Measurements from ENCODE around the gene MAPK13.

MAPK13 gene

DNA sequence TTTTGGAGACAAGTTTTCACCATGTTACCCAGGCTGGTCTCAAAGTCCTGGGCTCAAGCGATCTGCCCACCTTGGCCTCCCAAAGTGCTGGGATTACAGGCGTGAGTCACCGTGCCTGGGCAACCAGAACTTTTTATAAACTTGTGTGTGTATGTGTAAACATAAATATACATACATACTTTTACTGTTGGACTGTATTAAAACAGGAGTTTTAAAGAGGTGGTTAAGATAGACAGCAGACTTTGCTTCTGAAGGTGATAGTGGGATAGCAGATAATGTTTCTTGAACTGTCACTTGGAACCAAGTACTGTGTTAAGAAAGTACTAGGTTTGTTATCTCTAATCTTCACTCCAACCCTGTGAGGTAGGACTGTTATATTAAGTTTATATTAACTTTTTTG is 28.6 kb upstream of the MAPK13 start:
- Histone ChIP-seq H3K9ac (ENCODE audit: low read length) (no peak overlapping the region), H3K36me3 (ENCODE audit: control insufficient read depth, insufficient read depth, low read length) (peaks cover 7% of the 10 kb centered on the region), H3K9me3 (ENCODE audit: control insufficient read depth, low read length) (no peaks in the 10 kb centered on the region), H3K4me3 (ENCODE audit: low read length) (no peak overlapping the region), H3K27me3 (ENCODE audit: control insufficient read depth, insufficient read depth, low read length) (no peaks in the 10 kb centered on the region), H3K4me1 (ENCODE audit: control insufficient read depth, insufficient read depth, low read length) (peaks cover 8% of the 10 kb centered on the region)

DNA sequence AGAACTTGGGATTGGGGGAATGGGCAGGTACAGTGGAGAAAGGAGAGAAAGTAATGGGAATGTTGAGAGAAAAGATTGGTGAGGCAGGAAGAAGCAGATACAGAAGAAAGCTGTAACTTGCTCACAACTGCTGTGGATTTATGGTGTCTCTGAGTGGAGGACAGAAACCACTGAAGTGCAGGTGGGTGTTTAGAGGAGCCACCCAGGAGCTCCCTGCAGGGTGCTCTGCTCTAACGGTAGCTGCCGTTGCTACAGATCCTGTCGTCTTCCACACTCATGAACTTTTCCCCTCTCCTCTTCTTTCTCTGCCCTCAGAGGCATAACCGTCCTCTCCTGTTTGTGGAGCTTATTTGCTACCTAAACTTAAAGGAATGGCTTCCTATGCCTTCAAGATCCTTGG is 27.5 kb upstream of the MAPK13 start:
- no peak overlapping the region for H3K9ac ChIP-seq (ENCODE audit: low read length)
- no peaks in the 10 kb centered on the region for H3K9me3 ChIP-seq (ENCODE audit: control insufficient read depth, low read length)
- no peaks in the 10 kb centered on the region for H3K4me1 ChIP-seq (ENCODE audit: control insufficient read depth, insufficient read depth, low read length)
- H3K4me3 ChIP-seq (ENCODE audit: low read length), result no peak overlapping the region
- peaks cover 7% of the 10 kb centered on the region for H3K36me3 ChIP-seq (ENCODE audit: control insufficient read depth, insufficient read depth, low read length)
- H3K27me3 ChIP-seq (ENCODE audit: control insufficient read depth, insufficient read depth, low read length), result no peaks in the 10 kb centered on the region

DNA sequence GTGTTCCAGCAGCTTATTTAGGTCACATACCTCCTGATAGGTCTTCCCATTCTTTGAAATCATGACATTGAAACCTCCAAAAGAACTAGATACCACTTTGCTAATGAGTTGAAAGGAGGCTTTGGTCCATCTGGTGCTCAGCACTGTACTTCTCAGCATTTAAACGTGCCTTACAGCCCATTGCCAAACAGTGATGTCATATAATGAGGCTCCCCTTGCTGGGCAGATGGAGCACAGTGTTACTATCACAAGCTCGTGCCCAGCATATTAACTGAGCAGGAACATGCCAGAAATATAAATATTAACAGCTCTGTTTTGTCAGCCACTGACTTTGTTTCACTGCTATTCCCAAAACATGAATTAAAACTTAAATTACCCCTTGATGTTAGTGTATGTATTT is 25.5 kb upstream of the MAPK13 start:
- Histone ChIP-seq H3K9me3 (ENCODE audit: control insufficient read depth, low read length) (no peaks in the 10 kb centered on the region), H3K4me1 (ENCODE audit: control insufficient read depth, insufficient read depth, low read length) (no peaks in the 10 kb centered on the region), H3K4me3 (ENCODE audit: low read length) (no peak overlapping the region), H3K9ac (ENCODE audit: low read length) (no peak overlapping the region), H3K36me3 (ENCODE audit: control insufficient read depth, insufficient read depth, low read length) (peaks cover 7% of the 10 kb centered on the region), H3K27me3 (ENCODE audit: control insufficient read depth, insufficient read depth, low read length) (no peaks in the 10 kb centered on the region)

DNA sequence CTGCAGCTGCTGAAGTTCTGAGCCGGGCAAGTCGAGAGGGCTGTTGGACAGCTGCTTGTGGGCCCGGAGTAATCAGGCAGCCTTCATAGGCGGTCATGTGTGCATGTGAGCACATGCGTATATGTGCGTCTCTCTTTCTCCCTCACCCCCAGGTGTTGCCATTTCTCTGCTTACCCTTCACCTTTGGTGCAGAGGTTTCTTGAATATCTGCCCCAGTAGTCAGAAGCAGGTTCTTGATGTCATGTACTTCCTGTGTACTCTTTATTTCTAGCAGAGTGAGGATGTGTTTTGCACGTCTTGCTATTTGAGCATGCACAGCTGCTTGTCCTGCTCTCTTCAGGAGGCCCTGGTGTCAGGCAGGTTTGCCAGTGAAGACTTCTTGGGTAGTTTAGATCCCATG is 21.2 kb upstream of the MAPK13 start:
- H3K27me3 ChIP-seq (ENCODE audit: control insufficient read depth, insufficient read depth, low read length), result no peaks in the 10 kb centered on the region
- H3K9me3 ChIP-seq (ENCODE audit: control insufficient read depth, low read length), result no peaks in the 10 kb centered on the region
- no peak overlapping the region for H3K4me3 ChIP-seq (ENCODE audit: low read length)
- no peaks in the 10 kb centered on the region for H3K4me1 ChIP-seq (ENCODE audit: control insufficient read depth, insufficient read depth, low read length)
- peaks cover under 1% of the 10 kb centered on the region for H3K36me3 ChIP-seq (ENCODE audit: control insufficient read depth, insufficient read depth, low read length)
- H3K9ac ChIP-seq (ENCODE audit: low read length), result no peak overlapping the region

DNA sequence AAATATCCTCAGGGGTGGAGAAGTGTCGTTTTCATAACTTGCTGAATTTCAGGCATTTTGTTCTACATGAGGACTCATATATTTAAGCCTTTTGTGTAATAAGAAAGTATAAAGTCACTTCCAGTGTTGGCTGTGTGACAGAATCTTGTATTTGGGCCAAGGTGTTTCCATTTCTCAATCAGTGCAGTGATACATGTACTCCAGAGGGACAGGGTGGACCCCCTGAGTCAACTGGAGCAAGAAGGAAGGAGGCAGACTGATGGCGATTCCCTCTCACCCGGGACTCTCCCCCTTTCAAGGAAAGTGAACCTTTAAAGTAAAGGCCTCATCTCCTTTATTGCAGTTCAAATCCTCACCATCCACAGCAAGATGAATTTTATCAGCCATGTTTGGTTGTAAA is 20.3 kb upstream of the MAPK13 start:
- no peaks in the 10 kb centered on the region for H3K27me3 ChIP-seq (ENCODE audit: control insufficient read depth, insufficient read depth, low read length)
- no peaks in the 10 kb centered on the region for H3K36me3 ChIP-seq (ENCODE audit: control insufficient read depth, insufficient read depth, low read length)
- H3K9me3 ChIP-seq (ENCODE audit: control insufficient read depth, low read length), result no peaks in the 10 kb centered on the region
- H3K4me1 ChIP-seq (ENCODE audit: control insufficient read depth, insufficient read depth, low read length), result no peaks in the 10 kb centered on the region
- H3K9ac ChIP-seq (ENCODE audit: low read length), result no peak overlapping the region
- no peak overlapping the region for H3K4me3 ChIP-seq (ENCODE audit: low read length)

DNA sequence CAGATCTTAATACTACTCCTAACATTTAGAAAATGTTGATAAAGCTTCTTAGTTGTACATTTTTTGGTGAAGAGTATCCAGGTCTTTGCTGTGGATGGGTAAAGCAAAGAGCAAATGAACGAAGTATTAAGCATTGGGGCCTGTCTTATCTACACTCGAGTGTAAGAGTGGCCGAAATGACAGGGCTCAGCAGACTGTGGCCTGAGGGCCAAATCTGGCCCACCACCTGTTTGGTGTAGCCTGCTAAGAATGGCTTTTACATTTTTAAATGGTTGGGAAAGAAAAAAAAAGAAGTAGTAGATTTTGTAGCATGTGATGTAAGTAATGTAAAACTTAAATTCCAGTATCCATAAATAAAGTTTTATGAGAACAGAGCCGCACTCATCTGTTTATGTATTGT is 19.4 kb upstream of the MAPK13 start:
- H3K9ac ChIP-seq (ENCODE audit: low read length), result no peak overlapping the region
- no peaks in the 10 kb centered on the region for H3K9me3 ChIP-seq (ENCODE audit: control insufficient read depth, low read length)
- no peaks in the 10 kb centered on the region for H3K27me3 ChIP-seq (ENCODE audit: control insufficient read depth, insufficient read depth, low read length)
- no peak overlapping the region for H3K4me3 ChIP-seq (ENCODE audit: low read length)
- no peaks in the 10 kb centered on the region for H3K36me3 ChIP-seq (ENCODE audit: control insufficient read depth, insufficient read depth, low read length)
- H3K4me1 ChIP-seq (ENCODE audit: control insufficient read depth, insufficient read depth, low read length), result no peaks in the 10 kb centered on the region

DNA sequence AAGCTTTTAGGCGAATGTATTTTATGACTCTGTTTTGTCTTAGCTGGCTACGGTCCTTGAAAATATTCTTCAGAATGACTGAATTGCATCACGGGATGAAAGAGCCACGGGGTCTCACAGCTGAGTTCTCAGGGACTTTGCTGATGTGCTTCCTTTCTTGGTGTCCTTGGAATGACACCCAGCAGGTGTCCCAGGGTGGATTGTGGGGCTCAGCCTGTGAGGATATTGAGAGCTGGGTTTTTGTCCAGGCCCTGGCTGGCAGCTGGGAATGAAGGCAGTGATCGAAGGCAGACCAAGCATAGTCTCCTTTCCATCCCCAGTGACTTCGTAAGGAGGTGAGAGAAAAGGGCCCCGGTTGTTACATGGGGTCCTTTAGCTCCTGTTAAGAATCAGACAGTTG is 18.8 kb upstream of the MAPK13 start:
- no peak overlapping the region for H3K9ac ChIP-seq (ENCODE audit: low read length)
- H3K4me1 ChIP-seq (ENCODE audit: control insufficient read depth, insufficient read depth, low read length), result peaks cover 3% of the 10 kb centered on the region
- no peaks in the 10 kb centered on the region for H3K36me3 ChIP-seq (ENCODE audit: control insufficient read depth, insufficient read depth, low read length)

DNA sequence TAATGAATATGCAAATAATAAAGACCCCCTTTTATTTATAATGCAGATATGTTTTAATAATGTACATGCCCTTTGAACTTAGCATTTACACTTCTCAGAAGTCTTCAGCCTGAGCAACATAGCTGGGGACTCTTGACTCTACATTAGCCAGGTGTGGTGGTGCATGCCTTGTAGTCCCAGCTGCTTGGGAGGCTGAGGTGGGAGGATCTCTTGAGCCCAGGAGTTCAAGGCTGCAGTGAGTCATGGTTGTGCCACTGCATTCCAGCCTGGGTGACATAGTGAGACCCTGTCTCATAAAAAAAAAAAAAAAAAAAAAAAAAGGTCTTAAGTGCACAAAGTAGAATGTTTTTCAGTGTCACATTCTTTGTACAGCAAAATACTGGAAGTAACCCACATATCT is 17.3 kb upstream of the MAPK13 start:
- Histone ChIP-seq H3K9ac (ENCODE audit: low read length) (no peak overlapping the region), H3K27me3 (ENCODE audit: control insufficient read depth, insufficient read depth, low read length) (no peaks in the 10 kb centered on the region), H3K36me3 (ENCODE audit: control insufficient read depth, insufficient read depth, low read length) (no peaks in the 10 kb centered on the region)

More for the DNA sequence above, 18.8 kb upstream of the MAPK13 start:
- H3K27me3 ChIP-seq (ENCODE audit: control insufficient read depth, insufficient read depth, low read length), result no peaks in the 10 kb centered on the region
- no peaks in the 10 kb centered on the region for H3K9me3 ChIP-seq (ENCODE audit: control insufficient read depth, low read length)
- no peak overlapping the region for H3K4me3 ChIP-seq (ENCODE audit: low read length)

DNA sequence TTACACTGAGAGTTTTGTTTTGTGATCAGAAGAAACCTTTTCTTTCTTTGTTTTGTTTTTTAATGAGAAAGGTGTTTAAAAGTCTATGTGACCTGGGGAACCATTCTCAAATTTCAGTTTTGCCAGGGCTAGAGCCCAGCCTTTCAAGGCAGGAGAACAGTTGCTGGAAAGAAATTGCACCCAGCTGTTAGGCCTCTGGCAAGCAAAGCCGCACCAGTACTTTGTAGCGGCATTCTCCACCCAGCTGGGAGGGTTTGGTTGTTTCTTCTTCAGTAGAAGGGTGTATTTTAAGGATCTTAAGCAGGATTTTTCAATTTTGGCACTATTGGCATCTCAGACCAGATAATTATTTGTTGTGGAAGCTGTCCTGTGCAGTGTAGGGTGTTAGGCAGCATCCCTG is 16.6 kb upstream of the MAPK13 start:
- Histone ChIP-seq H3K9ac (ENCODE audit: low read length) (no peak overlapping the region), H3K4me3 (ENCODE audit: low read length) (no peak overlapping the region), H3K4me1 (ENCODE audit: control insufficient read depth, insufficient read depth, low read length) (peaks cover 22% of the 10 kb centered on the region), H3K27me3 (ENCODE audit: control insufficient read depth, insufficient read depth, low read length) (no peaks in the 10 kb centered on the region), H3K36me3 (ENCODE audit: control insufficient read depth, insufficient read depth, low read length) (no peaks in the 10 kb centered on the region), H3K9me3 (ENCODE audit: control insufficient read depth, low read length) (no peaks in the 10 kb centered on the region)

More for the DNA sequence above, 17.3 kb upstream of the MAPK13 start:
- Histone ChIP-seq H3K4me1 (ENCODE audit: control insufficient read depth, insufficient read depth, low read length) (peaks cover 18% of the 10 kb centered on the region), H3K4me3 (ENCODE audit: low read length) (no peak overlapping the region), H3K9me3 (ENCODE audit: control insufficient read depth, low read length) (no peaks in the 10 kb centered on the region)

DNA sequence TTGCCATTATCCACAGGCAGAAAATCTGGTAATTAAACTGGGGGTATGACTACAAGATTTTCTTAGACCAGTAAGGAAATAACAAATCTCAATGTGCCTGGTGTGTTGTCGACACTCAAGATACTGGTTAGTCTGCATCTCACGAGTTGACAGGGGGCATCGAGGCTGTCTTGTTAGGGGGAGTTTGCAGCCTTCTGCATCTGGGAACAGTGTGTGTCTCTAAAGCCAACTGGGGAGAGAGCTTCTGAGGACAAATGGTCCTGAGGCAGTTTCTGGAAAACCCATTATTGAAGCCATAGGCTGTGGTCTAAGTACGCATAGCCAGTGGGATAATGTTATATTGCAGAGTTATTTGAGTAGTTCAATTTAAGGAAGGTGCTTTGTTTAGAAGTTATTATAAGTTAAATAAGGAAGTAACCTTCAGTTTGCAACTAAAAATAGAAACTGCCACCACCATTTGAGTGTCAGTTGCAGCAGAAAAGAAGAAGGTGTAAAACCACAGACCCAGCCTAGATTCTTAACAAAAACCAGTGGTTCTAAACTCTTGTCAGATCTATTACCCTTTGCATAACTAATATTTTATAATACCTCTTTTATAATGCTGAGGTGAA is 15.4 kb upstream of the MAPK13 start:
- Histone ChIP-seq H3K4me3 (ENCODE audit: low read length) (no peak overlapping the region), H3K36me3 (ENCODE audit: control insufficient read depth, insufficient read depth, low read length) (no peaks in the 10 kb centered on the region)

DNA sequence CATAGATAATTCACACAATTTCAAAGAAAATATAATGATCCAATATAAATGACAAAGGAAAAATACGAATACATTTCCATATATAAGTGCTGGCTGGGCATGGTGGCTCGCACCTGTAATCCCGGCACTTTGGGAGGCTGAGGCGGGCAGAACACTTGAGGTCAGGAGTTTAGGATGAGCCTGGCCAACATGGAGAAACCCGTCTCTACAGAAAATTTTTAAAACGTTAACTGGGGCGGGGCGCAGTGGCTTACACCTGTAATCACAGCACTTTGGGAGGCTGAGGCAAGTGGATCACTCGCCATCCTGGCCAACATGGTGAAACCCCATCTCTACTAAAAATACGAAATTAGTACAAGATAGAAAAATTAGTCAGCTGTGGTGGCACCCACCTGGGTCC is 14.9 kb upstream of the MAPK13 start:
- Histone ChIP-seq H3K9ac (ENCODE audit: low read length) (no peak overlapping the region), H3K4me1 (ENCODE audit: control insufficient read depth, insufficient read depth, low read length) (peaks cover 35% of the 10 kb centered on the region), H3K27me3 (ENCODE audit: control insufficient read depth, insufficient read depth, low read length) (no peaks in the 10 kb centered on the region), H3K4me3 (ENCODE audit: low read length) (no peak overlapping the region), H3K36me3 (ENCODE audit: control insufficient read depth, insufficient read depth, low read length) (no peaks in the 10 kb centered on the region), H3K9me3 (ENCODE audit: control insufficient read depth, low read length) (no peaks in the 10 kb centered on the region)

More for the DNA sequence above, 15.4 kb upstream of the MAPK13 start:
- no peak overlapping the region for H3K9ac ChIP-seq (ENCODE audit: low read length)
- no peaks in the 10 kb centered on the region for H3K9me3 ChIP-seq (ENCODE audit: control insufficient read depth, low read length)
- peaks cover 31% of the 10 kb centered on the region for H3K4me1 ChIP-seq (ENCODE audit: control insufficient read depth, insufficient read depth, low read length)
- no peaks in the 10 kb centered on the region for H3K27me3 ChIP-seq (ENCODE audit: control insufficient read depth, insufficient read depth, low read length)

DNA sequence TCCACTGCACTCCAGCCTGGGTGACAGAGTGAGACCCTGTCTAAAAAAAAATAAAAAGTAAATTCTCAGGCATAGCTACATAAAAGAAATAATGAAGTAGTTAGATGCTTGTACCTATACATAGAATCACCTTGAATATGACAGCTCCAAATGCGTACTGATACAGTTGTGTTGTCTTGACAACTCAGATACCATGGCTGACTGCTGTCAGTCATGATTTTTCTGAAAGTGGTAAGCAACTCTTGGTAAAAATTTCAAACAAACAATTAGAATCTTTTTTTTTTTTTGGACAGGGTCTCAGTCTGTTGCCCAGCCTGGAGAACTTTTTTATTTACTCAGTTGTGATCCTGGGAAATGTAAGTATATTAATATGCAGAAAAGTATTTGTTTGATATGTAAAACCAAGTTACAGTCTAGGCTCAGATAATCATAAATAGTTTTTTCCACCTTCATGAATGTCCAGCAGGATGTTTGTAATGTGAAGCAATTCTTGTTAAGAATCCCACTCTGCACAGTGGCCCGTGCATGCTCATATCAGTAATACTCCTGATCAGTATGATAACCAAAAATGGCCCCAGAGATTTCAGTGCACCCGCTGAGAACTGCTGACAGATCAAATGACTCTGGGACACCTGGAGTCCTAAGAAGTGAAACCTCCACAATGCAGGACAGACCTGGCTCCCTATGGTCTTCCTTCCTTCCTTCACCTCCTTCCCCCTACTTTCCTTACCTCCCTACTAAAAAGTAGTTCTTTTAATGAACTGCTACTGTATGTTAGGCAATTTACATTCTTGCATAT is 14.0 kb upstream of the MAPK13 start:
- H3K9ac ChIP-seq (ENCODE audit: low read length), result no peak overlapping the region
- H3K9me3 ChIP-seq (ENCODE audit: control insufficient read depth, low read length), result no peaks in the 10 kb centered on the region
- H3K36me3 ChIP-seq (ENCODE audit: control insufficient read depth, insufficient read depth, low read length), result no peaks in the 10 kb centered on the region
- H3K4me1 ChIP-seq (ENCODE audit: control insufficient read depth, insufficient read depth, low read length), result peaks cover 44% of the 10 kb centered on the region
- H3K27me3 ChIP-seq (ENCODE audit: control insufficient read depth, insufficient read depth, low read length), result no peaks in the 10 kb centered on the region
- no peak overlapping the region for H3K4me3 ChIP-seq (ENCODE audit: low read length)

Data from mucosa of stomach (tissue), 1 donor.